Measurements from ENCODE around the gene MED29. TPM values are rescaled to one million over a fixed set of nuclear protein-coding genes. Genes with fewer than 3 reads are reported as not detected.
A peak's percentile ranks its signal among the peaks of the same experiment; 100 is the strongest.

Gene MED29
- total RNA-seq, 1 experiment from 2014 or later: 739 TPM

GRCh38 chr19:39398297-39398864 is 7.2 kb downstream of the MED29 start:
- Histone ChIP-seq H3K36me3 (ENCODE audit: control insufficient read depth, insufficient read depth, low read length) (peaks cover 13% of the 10 kb centered on the region), H3K4me3 (ENCODE audit: low read depth in 2 of 2, low read length in 2 of 2) (no peak overlapping the region), H3K4me1 (ENCODE audit: control insufficient read depth, insufficient read depth, low read length) (peaks cover 59% of the 10 kb centered on the region), H3K27me3 (ENCODE audit: control insufficient read depth, insufficient read depth, low read length) (no peaks in the 10 kb centered on the region), H3K9me3 (ENCODE audit: control insufficient read depth, insufficient read depth, low read depth, low read length) (no peaks in the 10 kb centered on the region), H3K27ac (ENCODE audit: low read length) (peak overlapping the region; percentile 75)
- TF ChIP-seq SIN3A (IDR thresholded peaks at IDR 0.05; ENCODE audit: borderline replicate concordance, insufficient read depth, low read depth, low read length): no peak
- no peak for TF ChIP-seq POLR2AphosphoS5 (IDR thresholded peaks at IDR 0.05; ENCODE audit: low read depth, low read length)
- TF ChIP-seq CTCF (IDR thresholded peaks at IDR 0.05): no peak
- TF ChIP-seq TCF7L2 (IDR thresholded peaks at IDR 0.05; ENCODE audit: low read depth, low read length): no peak
- no peak for TF ChIP-seq REST (IDR thresholded peaks at IDR 0.05; ENCODE audit: insufficient read depth in 1 of 2, low read depth in 2 of 2, low read length in 1 of 2)
- ChIA-PET POLR2A (interaction anchor here (0.6 to 15.7 kb wide), 18 partner anchors 9 to 435 kb away, joined by 3 to 524 read pairs (median 6); partner anchors contain the start of genes DYRK1B, EID2B, PLEKHG2 and RPS16), CTCF (interaction anchor here (0.5 to 7.4 kb wide), 55 partner anchors 7 to 1005 kb away, joined by 3 to 280 read pairs (median 6); partner anchors contain the start of genes EID2, EID2B, MED29 and PAF1)
- intact Hi-C loops (cut with micrococcal nuclease; ENCODE audit: unreplicated experiment): no loop called here
- ATAC-seq (no peak), DNase-seq (ENCODE audit: low read depth, low spot score) (peak; percentile 94)
- in situ Hi-C loops (cut with HindIII; ENCODE audit: low pct_unique_long_range_greater_than_20kb, low sequenced_read_pairs): loop anchor here (5.0 to 10.0 kb wide), 3 partner anchors 96 to 874 kb away; no protein-coding TSS in a partner anchor
- no TSS peak for BruUV-seq (replicated peaks)

- ChIA-PET POLR2A (interaction anchor here (0.6 to 15.7 kb wide), 10 partner anchors 8 to 38 kb away, joined by 3 to 524 read pairs (median 34); partner anchors contain the start of genes MED29, PAF1, PLEKHG2 and RPS16), CTCF (interaction anchor here (0.6 to 7.4 kb wide), 8 partner anchors 8 to 41 kb away, joined by 3 to 280 read pairs (median 20); partner anchors contain the start of genes MED29, PAF1, PLEKHG2 and RPS16)
- peaks cover 71% of the 10 kb centered on the region for H3K4me1 ChIP-seq (ENCODE audit: control insufficient read depth, insufficient read depth, low read length)
- BruUV-seq (replicated peaks): no TSS peak
- DNase-seq (ENCODE audit: low read depth, low spot score) (no peak), ATAC-seq (no peak)
- H3K9me3 ChIP-seq (ENCODE audit: control insufficient read depth, insufficient read depth, low read depth, low read length): no peaks in the 10 kb centered on the region
- in situ Hi-C loops (cut with HindIII; ENCODE audit: low pct_unique_long_range_greater_than_20kb, low sequenced_read_pairs): loop anchor here (5.0 to 10.0 kb wide), 3 partner anchors 97 to 875 kb away; no protein-coding TSS in a partner anchor
- no peak overlapping the region for H3K4me3 ChIP-seq (ENCODE audit: low read depth in 2 of 2, low read length in 2 of 2)
- intact Hi-C loops (cut with micrococcal nuclease; ENCODE audit: unreplicated experiment): no loop called here
- peaks cover 5% of the 10 kb centered on the region; the same call in 1 of the 2 replicates for H3K36me3 ChIP-seq (ENCODE audit: control insufficient read depth, insufficient read depth, low read length)
- no peak for TF ChIP-seq SIN3A (IDR thresholded peaks at IDR 0.05; ENCODE audit: borderline replicate concordance, insufficient read depth, low read depth, low read length)
- TF ChIP-seq REST (IDR thresholded peaks at IDR 0.05; ENCODE audit: insufficient read depth in 1 of 2, low read depth in 2 of 2, low read length in 1 of 2): no peak
- no peak for TF ChIP-seq TCF7L2 (IDR thresholded peaks at IDR 0.05; ENCODE audit: low read depth, low read length)
- no peak for TF ChIP-seq POLR2AphosphoS5 (IDR thresholded peaks at IDR 0.05; ENCODE audit: low read depth, low read length)
- no peak for TF ChIP-seq CTCF (IDR thresholded peaks at IDR 0.05)
- H3K27me3 ChIP-seq (ENCODE audit: control insufficient read depth, insufficient read depth, low read length): no peaks in the 10 kb centered on the region
- peak overlapping the region; percentile 0 for H3K27ac ChIP-seq (ENCODE audit: low read length)
These were observed 8.5 kb downstream of the MED29 start for GRCh38 chr19:39399668-39400050.
